DMS 273 treated with DMSO at 0.1 percent for 48 hours (cell line): ENCODE measurements around the gene PDE4D.
A peak's percentile ranks its signal among the peaks of the same experiment; 100 is the strongest.

Experiments used
- DNase-seq: peaks from one replicate; lab custom pipeline; 2025; lab: John Stamatoyannopoulos, UW

The PDE4D gene

DNA sequence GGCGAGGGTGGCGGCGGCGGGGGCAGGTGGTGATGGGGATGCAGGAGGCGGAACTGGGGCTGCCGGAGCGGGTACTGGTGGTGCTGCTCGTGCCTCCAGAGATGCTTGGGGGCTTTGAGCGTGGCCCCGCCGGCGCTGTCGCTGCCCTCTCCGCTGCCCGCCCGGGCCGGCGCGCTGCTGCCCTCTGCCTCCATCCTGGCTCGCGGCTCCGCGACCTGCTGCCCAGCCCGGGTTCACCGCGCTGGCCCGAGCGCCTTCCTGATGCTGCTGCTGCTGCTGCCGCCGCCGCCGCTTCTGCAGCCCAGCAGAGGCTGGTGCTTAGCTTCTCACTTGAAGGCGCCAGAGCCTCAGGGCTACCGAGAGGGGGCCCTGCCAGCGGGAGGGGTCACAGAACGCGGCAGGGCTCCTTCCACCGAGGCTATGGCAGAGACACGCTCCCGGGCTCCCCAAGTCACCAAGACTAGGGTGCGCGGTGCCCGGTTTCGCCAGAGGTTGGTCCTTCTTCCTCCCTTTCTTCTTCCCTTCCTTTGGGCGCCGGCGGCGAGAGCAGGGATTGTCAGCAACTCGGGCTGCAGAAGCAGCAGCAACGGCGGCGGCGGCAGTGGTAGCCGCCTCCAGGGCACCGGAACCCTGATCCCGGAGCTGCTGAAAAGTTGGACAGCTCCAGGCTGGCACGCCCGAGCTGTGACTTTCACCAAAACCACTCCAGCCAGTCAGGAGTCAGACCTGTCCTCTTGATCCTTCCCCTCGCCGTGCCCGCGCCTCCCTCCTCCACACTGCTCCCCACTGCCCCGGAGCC, at the start of gene PDE4D:
Gene PDE4D, minus strand, starts transcription at position 298 of the 799 bp plus-strand sequence.
- DNase-seq = peak; percentile 43

DNA sequence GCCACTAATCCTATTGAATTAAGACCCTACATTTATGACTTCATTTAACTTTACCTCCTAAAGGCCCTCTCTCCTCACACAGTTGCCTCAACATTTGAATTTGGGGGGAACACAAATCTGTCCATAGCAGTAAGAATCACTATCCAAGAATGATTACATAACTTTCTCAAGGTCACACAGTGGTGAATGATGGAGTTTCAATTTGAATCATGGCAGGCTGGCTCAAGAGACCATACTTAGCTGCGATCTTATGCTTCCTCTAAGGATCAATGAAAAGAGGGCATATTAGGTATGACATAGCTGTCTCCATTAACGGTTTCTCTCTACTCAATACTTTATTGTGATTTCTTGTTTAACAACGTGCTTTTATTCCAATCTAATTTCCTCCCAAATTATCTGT, 44.1 kb upstream of the PDE4D start:
- no peak for DNase-seq

DNA sequence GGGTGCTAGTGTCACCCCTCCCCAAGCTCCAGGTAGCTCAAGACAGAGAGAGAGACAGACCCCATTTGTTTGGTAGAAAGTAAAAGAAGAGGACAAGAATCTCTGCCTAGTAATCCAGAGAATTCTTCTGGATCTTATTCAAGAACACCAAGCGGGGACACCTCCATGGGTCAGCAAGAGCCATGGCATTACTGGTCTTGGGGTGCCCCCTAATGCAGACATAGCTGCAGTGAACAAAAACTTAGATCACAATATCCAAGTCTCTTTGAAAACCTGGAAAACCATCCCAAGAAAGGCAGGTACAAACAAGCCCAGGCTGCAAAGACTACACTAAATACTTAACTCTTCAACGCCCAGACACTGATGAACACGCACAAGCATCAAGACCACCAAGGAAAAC, 29.9 kb upstream of the PDE4D start:
- DNase-seq = no peak

DNA sequence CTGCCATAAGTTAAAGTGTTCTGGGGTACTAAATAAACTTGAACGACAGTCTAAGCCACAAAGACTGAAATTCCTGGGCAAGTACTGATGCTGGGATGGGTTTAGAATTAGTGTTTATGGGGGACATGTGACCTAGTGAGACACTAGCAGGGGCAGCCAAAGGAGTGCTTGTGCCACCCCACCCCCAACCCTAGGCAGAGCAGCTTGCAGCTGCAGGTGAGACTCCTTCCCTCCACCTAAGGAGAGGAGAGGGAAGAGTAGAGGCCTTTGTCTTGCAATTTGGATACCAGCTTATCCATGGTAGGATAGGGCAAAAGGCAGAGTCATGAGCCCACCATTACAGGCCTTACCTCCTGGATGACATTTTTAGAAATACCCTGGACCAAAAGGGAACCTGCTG, 28.7 kb upstream of the PDE4D start:
- DNase-seq = no peak

DNA sequence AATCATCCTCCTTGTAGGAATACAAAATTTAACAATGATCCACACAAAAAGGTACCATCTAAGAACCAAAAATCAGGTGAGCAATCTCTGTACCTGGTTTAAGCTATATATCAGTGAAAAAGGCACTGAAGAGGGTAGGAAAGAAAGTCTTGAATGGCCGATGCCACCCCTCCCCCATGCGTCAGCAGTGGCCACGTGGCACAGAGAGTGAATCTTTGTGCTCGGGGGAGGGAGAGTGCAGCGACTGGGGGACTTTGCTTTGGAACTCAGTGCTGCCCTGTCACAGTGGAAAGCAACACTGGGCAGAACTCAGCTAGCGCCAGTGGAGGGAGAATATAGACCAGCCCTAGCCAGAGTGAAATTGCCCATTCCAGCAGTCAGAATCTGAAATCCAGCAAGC, 28.3 kb upstream of the PDE4D start:
- DNase-seq = no peak

DNA sequence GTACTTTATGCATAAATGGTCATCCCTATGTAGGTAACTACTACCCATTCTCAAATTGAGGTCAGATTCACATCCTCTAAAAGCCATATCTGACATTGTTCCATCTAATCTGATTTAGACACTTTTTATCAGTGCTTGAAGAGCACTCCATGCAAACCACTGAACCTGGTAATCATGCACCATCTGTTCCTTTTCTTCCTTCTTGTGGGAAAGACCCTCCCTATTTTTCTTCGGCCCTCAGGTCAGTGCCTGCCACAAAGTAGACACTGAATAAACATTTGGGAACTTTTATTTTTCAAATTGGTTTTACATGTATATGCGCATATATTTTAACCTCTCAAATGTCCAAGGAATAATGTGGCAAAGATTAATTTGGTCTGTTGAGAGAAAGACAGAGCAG, 26.0 kb upstream of the PDE4D start:
- peak; percentile 65 for DNase-seq

DNA sequence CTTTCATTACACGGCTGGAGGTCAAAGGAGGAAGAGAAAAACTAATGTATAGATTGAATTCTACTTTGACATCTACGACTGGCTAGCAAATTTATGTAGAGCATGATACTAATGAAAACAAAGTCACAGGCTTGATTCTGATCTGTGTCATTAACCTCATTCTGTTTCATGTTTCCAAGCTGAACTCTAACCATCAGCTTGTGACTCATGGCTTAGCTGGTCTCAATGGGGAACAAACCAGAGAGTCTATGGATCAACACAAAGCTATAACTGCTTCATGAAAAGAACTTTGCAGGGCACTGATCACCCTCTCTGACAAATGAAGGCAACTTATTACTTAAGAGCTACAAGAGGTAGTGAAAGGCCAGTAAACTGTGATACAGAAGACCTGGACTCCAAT, 23.6 kb upstream of the PDE4D start:
- DNase-seq = no peak

DNA sequence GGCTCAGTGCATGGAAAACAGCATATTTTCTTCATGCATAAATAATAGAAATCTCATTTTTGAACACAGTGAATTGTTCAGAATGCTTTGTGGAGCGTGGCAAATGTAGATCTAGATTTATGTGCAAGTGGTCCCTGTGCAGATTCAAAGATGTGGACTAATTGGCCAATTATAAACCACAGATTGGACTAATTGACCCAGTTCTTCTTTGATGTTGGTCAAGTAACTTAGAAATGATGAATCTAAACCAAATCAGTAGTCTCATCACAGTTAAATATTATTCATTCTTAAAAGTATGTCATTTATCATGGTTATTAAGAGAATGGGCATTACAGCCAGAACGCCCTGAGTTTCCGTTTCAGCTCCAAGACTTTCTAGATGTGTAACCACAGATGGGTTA, 11.7 kb upstream of the PDE4D start:
- DNase-seq = no peak

DNA sequence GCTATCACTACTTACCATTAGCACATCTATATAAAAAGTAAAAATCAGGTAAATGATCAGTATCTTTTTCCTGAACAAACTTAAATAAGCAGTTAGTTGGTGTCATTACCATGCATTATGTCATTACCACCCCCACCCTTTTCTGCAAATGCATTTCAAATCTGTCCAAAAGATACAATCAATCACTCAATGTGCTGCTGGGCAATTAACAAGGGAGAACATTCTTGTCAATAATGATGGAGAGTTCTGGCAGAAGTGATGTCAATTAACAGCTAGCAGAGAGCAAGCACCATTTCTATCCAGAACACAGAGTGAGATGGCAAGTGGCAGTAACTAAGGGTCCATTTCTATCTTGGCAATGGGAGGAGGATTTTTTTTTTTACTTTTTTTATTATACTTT, 3.5 kb upstream of the PDE4D start:
- DNase-seq = no peak

DNA sequence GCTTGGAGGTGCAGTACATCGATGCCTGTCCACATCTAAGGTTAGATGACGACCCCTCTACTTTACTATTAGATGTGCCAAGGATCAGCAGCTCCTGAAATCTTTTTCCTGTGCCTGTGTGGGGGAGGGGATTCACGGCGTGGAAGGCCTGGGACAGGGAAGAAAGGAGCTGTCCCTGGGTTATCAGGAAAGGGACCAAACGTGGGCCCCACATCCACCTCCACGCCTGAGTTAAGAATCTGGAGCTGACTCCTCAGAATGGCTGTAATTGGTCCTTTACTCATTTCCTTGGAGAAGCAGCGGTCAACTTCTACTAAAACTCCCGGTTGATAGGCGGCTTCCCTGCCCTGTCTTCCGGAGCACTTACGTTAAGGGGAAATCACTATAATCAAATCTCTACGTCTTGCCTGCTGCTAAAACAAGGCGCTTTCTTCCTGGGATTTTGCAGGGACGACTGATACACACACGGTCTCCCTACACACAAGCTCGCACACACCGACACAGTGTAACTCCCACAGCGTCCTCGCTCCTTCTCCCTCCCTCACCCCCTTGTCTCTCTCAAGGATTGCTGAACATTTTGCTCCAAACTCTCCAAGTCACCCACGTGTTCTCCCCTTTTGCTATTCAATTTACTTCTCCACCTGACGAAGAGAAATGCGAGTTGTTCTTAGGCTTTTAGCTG, 1.4 kb downstream of the PDE4D start:
- peak; percentile 18 for DNase-seq

DNA sequence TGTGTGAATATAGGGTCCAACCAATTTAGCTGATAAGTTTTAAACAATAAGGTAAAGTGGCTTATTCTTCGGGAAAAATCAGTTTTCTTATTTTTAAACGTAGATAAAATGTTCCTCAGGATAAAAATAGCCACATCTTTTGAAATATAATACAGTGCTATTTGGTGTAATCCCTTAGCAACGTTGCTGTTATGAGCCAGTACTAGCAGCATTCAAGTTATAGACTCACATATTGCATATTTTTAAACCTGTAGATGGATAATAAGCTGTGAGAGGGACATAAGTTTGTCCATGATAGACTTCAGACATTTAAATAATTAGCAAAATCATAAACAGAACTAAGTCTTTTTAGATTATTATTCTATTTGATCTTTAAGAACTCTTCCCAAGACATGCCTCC, 6.3 kb downstream of the PDE4D start:
- DNase-seq = no peak

DNA sequence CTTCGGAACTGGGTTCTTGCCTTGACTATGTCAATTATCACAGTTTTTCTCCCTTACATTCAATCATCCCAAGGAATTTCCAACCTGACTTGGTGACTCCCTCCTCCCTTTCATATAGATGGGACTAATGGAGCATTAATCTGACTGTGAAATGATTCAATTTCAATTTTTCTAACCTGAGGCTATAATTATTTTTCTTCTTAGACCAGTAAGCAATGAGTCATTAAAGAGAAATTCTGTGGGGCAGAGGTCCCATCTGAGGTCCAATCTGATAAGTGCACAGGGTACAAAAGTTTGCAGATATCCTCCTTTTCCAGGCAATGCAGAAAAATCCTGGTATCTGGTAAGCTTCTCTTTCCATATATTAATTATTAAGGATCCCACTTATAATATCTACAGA, 18.9 kb downstream of the PDE4D start:
- no peak for DNase-seq

DNA sequence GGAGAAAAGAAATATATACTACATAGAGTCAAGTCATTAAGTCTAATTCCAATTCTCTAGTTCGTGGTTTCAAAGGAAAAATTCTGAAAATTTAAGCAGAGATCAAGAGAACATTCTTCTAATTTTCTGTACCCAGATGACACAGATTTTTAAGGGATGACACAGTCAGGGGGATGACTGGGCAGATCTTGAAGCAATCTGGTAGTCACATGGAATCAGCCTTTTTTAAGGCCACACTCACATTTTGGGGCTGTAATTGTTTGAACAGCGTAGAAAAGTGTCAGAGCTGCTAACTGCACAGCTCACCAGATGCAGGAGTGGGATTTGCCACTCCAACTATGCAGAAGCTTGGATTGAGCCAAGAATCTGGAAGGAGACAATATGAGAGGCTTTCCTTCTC, 20.4 kb downstream of the PDE4D start:
- no peak for DNase-seq

DNA sequence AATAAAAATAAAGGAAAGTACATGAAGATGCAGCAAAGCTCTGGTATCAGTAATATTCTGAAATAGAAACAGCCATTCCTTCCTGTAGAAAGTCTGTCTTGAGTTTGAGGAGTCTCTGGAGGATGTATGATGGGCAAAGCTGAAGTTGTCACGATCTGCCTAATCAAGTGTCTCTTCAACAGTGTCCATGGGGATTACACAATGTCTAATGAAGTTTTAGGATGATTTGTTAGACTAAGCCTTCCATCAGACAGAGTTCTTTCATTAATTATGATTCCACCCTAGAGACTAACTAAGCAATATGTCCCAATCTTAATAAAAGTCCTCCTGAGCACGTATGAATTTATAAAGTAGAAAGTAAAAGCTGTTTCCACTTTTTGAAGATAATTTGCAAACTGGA, 26.9 kb downstream of the PDE4D start:
- DNase-seq = no peak

DNA sequence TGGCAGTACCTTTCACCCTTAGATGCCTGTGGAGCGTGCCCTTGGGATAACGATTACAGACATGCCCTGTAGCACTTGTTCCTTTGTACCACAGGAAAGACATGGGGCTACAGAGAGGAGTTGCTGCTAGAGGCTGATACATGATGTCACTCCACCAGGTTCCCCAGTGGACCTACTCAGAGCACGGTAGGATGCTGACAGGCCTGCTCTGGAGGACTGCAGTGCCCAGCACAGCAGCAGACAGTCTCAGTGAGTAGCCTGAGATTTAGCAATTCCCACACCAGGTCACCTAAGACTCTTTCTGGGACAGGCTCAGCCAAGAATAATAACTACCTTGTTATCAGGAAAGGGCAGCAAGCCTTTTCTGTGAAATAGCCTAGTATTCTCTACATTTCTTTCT, 28.8 kb downstream of the PDE4D start:
- DNase-seq = no peak

DNA sequence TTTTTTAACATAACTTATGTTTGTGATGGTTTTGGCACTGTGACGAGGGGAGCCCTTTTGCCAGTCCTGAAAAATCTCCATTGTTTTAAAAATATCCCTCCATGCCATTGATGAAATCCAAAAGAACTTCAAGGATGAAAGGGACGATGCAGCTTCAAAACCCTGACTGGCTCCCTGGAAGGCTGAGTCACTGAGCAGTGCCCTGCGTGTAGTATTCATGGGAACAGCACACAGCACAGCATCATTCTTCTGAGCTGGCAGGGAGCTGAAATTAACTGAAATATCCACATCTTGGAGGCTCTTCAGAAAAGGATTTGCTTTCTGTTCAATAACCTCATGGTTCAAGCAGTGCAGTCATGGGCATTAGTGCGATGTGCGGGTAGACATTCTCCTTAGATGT, 29.7 kb downstream of the PDE4D start:
- DNase-seq = no peak

DNA sequence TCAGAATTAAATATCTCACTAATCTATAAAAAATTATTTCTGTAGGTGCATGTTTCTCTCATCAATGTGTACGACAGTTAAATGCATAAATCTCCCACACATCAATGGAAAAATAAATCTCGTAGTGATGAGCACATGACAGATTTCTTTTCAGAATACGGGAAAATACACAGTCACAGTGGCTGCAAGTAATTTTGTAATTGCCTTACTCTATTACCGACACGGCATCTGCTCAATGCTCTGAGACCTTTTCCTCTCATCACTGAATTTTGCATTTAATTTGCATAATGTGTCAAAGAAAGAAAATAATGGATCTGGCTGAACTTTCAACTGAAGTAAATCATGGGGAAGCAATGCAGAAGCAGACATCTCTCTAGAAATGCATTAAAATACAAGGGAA, 37.2 kb downstream of the PDE4D start:
- DNase-seq = no peak

DNA sequence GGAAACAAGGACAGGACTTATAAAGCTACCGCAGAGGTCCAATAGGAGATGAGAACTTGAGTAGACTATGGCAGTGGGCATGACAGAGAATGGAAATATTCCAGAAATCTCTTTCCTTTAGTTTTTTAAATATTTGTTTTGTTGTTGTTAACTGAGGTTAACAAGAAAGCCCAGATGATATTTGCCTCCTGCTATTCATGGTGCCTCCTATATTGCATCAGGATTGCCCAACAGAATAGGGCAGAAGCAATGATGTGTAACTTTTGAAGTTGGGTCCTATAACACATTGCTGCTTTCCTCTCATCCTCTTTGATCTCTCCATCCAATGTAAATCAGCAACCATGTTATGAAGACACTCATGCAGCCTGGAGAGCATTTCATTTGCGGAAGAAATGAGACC, 42.8 kb downstream of the PDE4D start:
- no peak for DNase-seq

DNA sequence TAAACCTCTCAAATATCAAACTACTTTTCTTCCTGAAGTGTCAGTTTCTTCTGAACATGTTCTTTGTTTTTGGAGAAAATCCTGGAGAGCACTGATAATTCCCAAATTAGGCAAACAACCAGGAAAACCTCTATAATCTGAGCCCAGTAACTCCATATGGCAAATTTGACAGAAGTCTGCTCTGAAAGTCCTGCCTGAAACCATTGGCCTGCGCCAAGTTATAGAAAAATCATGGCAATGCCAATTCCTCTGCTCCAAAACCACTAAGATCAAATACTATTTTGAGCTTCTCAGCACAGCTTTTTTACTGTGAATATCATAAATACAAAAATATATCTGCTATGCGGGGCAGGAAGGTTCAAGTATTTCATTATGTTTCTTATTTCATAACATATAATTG, 45.9 kb downstream of the PDE4D start:
- DNase-seq = no peak

DNA sequence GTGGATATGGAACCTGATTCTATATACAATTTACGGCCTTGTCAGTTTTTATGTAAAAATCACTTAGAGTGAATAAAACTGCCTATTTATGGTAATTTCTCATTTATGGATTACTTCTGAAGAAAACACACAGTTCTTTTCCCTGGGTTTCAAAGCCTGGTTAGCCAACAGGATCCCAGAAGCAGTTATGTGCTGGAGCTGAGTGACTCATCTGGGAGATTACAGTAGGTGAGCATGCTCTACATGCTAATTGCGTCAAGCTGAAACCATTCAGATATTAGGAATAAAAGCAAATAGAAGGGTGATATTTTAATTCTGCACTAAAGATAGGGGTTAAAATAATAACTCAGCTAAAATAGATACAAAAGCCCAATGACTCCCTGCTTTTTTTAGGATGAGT, 47.8 kb downstream of the PDE4D start:
- DNase-seq = no peak

DNA sequence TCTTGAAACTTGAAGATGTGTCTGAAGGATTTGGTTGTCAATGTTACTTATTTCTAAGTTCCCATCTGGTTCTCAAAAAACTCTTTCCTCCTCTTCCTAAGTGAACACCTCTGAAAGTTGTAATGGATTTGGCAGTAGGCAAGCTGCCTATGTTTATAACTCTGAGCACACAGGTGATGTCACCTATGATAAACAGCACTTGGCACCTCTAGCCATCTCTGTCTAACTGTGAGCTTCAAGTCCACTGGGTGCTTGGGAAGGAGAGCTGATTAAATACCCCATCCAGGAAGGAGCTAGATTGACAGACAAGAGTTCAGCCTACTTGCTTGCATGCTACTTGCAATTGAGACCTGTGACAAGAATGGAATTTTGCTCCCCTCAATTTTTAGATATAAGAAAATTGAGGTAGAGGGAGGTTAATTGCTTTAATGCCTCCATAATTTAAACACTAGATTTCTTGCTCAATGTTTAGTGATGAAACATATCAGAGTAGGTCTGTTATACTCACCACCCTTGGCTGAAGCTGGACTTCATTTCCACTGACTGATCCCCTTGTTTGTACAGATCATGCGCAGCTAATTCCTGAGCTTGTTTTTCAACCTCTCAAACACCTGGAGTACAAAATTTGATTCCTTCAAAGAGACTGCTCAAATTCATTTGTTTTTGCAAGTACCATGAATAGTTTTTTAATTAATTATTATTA, 49.9 kb downstream of the PDE4D start:
- peak; percentile 12 for DNase-seq

DNA sequence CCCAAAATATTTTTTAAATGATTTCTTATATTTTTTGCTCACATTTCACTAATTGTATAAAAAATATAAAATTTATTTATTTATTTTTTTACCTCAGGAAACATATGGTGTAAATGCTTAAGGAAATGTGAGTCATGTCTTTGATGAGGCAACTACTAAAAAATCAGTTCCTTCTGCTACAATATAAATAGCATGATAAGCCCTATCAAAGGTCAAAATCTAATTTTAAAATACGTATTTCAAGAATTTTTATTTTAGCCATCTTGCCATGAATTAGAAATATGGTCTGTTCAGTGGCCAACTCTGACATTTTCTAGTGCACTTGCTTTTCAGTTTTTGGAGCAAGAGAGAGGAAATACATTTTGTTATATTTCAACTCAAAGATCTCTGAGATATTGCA, 50.5 kb downstream of the PDE4D start:
- DNase-seq = no peak

DNA sequence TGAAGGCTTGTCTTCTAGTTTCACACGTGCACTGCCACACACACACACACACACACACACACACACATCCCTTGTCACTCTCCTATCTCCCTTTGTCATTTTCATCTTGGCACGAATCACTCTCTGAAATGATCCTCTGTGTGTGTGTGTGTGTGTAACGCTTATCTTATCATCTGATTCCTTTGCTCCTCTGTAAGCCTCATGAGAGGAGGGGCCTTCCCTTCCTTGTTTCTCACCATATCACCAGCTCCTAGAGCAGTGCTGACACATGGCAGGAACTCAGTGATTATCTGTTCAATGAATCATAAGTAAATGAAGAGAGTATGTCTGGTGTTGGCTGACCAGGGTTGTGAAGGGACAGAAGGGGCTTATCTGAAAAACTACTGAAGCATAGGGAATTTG, 53.3 kb downstream of the PDE4D start:
- DNase-seq = peak; percentile 72
